Stomach (tissue), 9 donors: ENCODE results near the gene OAS1. TPM values are rescaled to one million over a fixed set of nuclear protein-coding genes. Genes with fewer than 3 reads are reported as not detected.
"Not testable (repeated sequence)": the region's sequence is repeated elsewhere in the genome, so short reads cannot be mapped to it uniquely, and the experiment has no call there.

Experiments used
- DNase-seq, 2 donors: peaks; one replicate each; pipeline versions ENCODE4 v3.0.0 to v3.0.0-alpha.2; 2013 to 2019
- H3K27ac ChIP-seq, 5 donors: fragments of 200-600 bp in 4 of 5; sonication (generic) in 4 of 5; one replicate each; pipeline ENCODE4 v1.5.1; 2013 to 2019; ENCODE audit warnings: mild to moderate bottlenecking in 1 of 5, moderate library complexity in 1 of 5
- H3K27me3 ChIP-seq, 3 donors: fragments of 200-600 bp; sonication (generic); one replicate each; pipeline ENCODE4 v1.5.1; 2017 to 2019; ENCODE audit warnings: mixed run types in 1 of 3
- H3K36me3 ChIP-seq, 4 donors: fragments of 200-600 bp; sonication (generic); 1 replicate in 3 of 4; 2 replicates in 1 of 4; pipeline ENCODE4 v1.5.1; 2016 to 2019
- H3K4me1 ChIP-seq, 4 donors: fragments of 200-600 bp; sonication (generic); one replicate each; pipeline ENCODE4 v1.5.1; 2016 to 2019
- H3K4me3 ChIP-seq, 4 donors: fragments of 200-600 bp; sonication (generic) in 3 of 4; one replicate each; pipeline ENCODE4 v1.5.1; 2016 to 2019; ENCODE audit warnings: mild to moderate bottlenecking in 1 of 4
- H3K9me3 ChIP-seq, 4 donors: fragments of 200-600 bp; sonication (generic); one replicate each; pipeline ENCODE4 v1.5.1; 2016 to 2019
- CTCF ChIP-seq, 7 experiments: fragments of 450-650 bp in 4 of 7; fragments of 200-600 bp in 3 of 7; sonication (generic) in 3 of 7; IDR thresholded peaks; one replicate each; pipeline ENCODE4 v1.5.1; 2016 to 2019; ENCODE audit warnings: antibody characterized with exemption in 7 of 7, control low read depth in 2 of 7, mild to moderate bottlenecking in 1 of 7
- EP300 ChIP-seq: sonication (generic); formaldehyde crosslinking; IDR thresholded peaks from one replicate; pipeline ENCODE4 v1.6.1; 2017; ENCODE audit warnings: antibody characterized with exemption
- POLR2A ChIP-seq, 4 donors: fragments of 450-650 bp; IDR thresholded peaks; one replicate each; pipeline ENCODE4 v1.6.1; 2016; ENCODE audit warnings: antibody characterized with exemption in 4 of 4, control low read depth in 2 of 4, mild to moderate bottlenecking in 1 of 4, moderate library complexity in 1 of 4
- POLR2AphosphoS5 ChIP-seq, 3 donors: sonication (generic); formaldehyde crosslinking; IDR thresholded peaks; one replicate each; pipeline ENCODE4 v1.6.1; 2016; ENCODE audit warnings: antibody characterized with exemption in 3 of 3
- WGBS, 5 donors: extraction: QIAGEN DNeasy Blood & Tissue Kit in 3 of 5; methylation state at CpG; one replicate each; pipeline versions ENCODE4 v1.1.5 to v1.1.7; 2013 to 2018; 5-methylcytosine and 5-hydroxymethylcytosine counted together
- intact Hi-C: fragments of 100-400 bp; cut with DNase I; formaldehyde crosslinking; loops from one replicate; pipeline ENCODE4 v1.15.1; 2023; ENCODE audit warnings: low total_unique reads
- polyA plus RNA-seq, 3 donors: library from polyadenylated mRNA; stranded (reverse); fragments of 200-250 nt; gene quantifications; one replicate each; pipeline ENCODE4 v1.2.3, GENCODE V29; 2013
- total RNA-seq, 5 donors: library from RNA; depleted of rRNA; stranded (reverse); fragments of >200 nt; gene quantifications; one replicate each; pipeline versions ENCODE4 v1.1.0 to v1.2.3, GENCODE V29; 2014 to 2016
- donor health status: healthy with polysubstance abuse.
- donor health status: Bipolar disorder and iron deficiency.
- donor health status: healthy.

Gene OAS1
- total and polyA plus RNA-seq, 8 donors = 11.6 to 114 (median 22.8) TPM

GRCh38 chr12:112916270-112916669, 9.5 kb downstream of the OAS1 start:
- peaks cover 4 to 18% (median 11%) of the 10 kb centered on the region in 4 donors for H3K9me3 ChIP-seq
- WGBS, 5 donors = 31 to 55% (median 37%) methylated on average over 5 of the region's 5 CpGs
- intact Hi-C loops = no loop called here
- peak; percentile 56 to 57 for DNase-seq
- H3K27ac ChIP-seq = peak overlapping the region in 2 of 5 donors; percentile 10 to 14
- peaks cover 0 to 12% (median 6%) of the 10 kb centered on the region in 4 donors for H3K4me1 ChIP-seq
- peaks cover 7 to 71% (median 58%) of the 10 kb centered on the region in 4 donors for H3K36me3 ChIP-seq
- no peaks in the 10 kb centered on the region for H3K27me3 ChIP-seq
- TF ChIP-seq CTCF (IDR thresholded peaks at IDR 0.05) = no peak
- TF ChIP-seq POLR2AphosphoS5 (IDR thresholded peaks at IDR 0.05) = no peak
- no peak overlapping the region for H3K4me3 ChIP-seq

- TF ChIP-seq POLR2AphosphoS5 (IDR thresholded peaks at IDR 0.05) (no peak), POLR2A (IDR thresholded peaks at IDR 0.05) (no peak), EP300 (no peak), CTCF (IDR thresholded peaks at IDR 0.05) (no peak)
- DNase-seq = no peak
- no peak overlapping the region for H3K27ac ChIP-seq
- no peak overlapping the region for H3K4me3 ChIP-seq
- intact Hi-C loops = no loop called here
- H3K4me1 ChIP-seq = peaks cover 0 to 12% (median 5%) of the 10 kb centered on the region in 4 donors
- 79 to 89% (median 87%) methylated on average over 6 of the region's 6 CpGs for whole genome bisulfite sequencing, 5 donors
- no peaks in the 10 kb centered on the region for H3K9me3 ChIP-seq
- H3K36me3 ChIP-seq = peaks cover 7 to 49% (median 43%) of the 10 kb centered on the region in 4 donors
- no peaks in the 10 kb centered on the region for H3K27me3 ChIP-seq
These were observed 12.4 kb downstream of the OAS1 start for GRCh38 chr12:112919121-112919520.

GRCh38 chr12:112924986-112925385, 18.2 kb downstream of the OAS1 start:
- 12 to 32% (median 15%) methylated on average over 7 of the region's 7 CpGs for WGBS, 5 donors
- intact Hi-C loops = no loop called here
- Histone ChIP-seq H3K4me1 (peaks cover 3 to 15% (median 8%) of the 10 kb centered on the region in 4 donors), H3K27ac (peak overlapping the region; percentile 59 to 82 (median 69)), H3K27me3 (no peaks in the 10 kb centered on the region), H3K9me3 (no peaks in the 10 kb centered on the region), H3K4me3 (no peak overlapping the region), H3K36me3 (peaks cover 0 to 16% (median 7%) of the 10 kb centered on the region in 4 donors)
- peak in 1 of 2 donors; percentile 59 for DNase-seq
- TF ChIP-seq POLR2A (IDR thresholded peaks at IDR 0.05) = no peak
- TF ChIP-seq EP300 = no peak
- TF ChIP-seq POLR2AphosphoS5 (IDR thresholded peaks at IDR 0.05) = peak in 1 of 3 donors; percentile 26
- no peak for TF ChIP-seq CTCF (IDR thresholded peaks at IDR 0.05)

- H3K27me3 ChIP-seq, H3K9me3 ChIP-seq, intact Hi-C loops, H3K4me3 ChIP-seq, H3K36me3 ChIP-seq: not testable (repeated sequence)
- WGBS, 5 donors = 33 to 59% (median 40%) methylated on average over 7 of the region's 7 CpGs
- H3K27ac ChIP-seq = peak overlapping the region in 4 of 5 donors; percentile 59 to 77 (median 72)
- peak; percentile 14 to 47 for DNase-seq
- peaks cover 3 to 15% (median 8%) of the 10 kb centered on the region in 4 donors for H3K4me1 ChIP-seq
These were observed 19.8 kb downstream of the OAS1 start for GRCh38 chr12:112926416-112927033.

GRCh38 chr12:112927475-112927874, 20.7 kb downstream of the OAS1 start:
- H3K4me1 ChIP-seq = peaks cover 5 to 20% (median 8%) of the 10 kb centered on the region in 4 donors
- WGBS, 5 donors = 64 to 82% (median 66%) methylated on average over 3 of the region's 3 CpGs
- no peak for DNase-seq
- no peak overlapping the region for H3K4me3 ChIP-seq
- peak overlapping the region in 1 of 5 donors; percentile 59 for H3K27ac ChIP-seq
- peaks cover 0 to 5% (median 0%) of the 10 kb centered on the region in 4 donors for H3K36me3 ChIP-seq
- no peaks in the 10 kb centered on the region for H3K9me3 ChIP-seq
- no peaks in the 10 kb centered on the region for H3K27me3 ChIP-seq
- TF ChIP-seq POLR2AphosphoS5 (IDR thresholded peaks at IDR 0.05) (no peak), EP300 (no peak), POLR2A (IDR thresholded peaks at IDR 0.05) (no peak)
- intact Hi-C loops = no loop called here
